Measurements from ENCODE around the gene NKG7.

Gene NKG7

GRCh38 chr19:51338563-51339312 lies 33.7 kb downstream of the NKG7 start:
- H3K4me1 Mint-ChIP-seq = peaks cover 31% of the 10 kb centered on the region
- H3K4me3 Mint-ChIP-seq = peak overlapping the region; percentile 85
- DNase-seq (ENCODE audit: low spot score in 2 of 2) (peak; percentile 86 to 94), ATAC-seq (peak; percentile 81)
- no peaks in the 10 kb centered on the region for H3K9me3 Mint-ChIP-seq
- H3K27ac Mint-ChIP-seq = peak overlapping the region; percentile 30
- peaks cover 12% of the 10 kb centered on the region for H3K36me3 Mint-ChIP-seq

GRCh38 chr19:51337861-51338562 lies 34.4 kb downstream of the NKG7 start:
- Mint-ChIP-seq H3K36me3 (peaks cover 12% of the 10 kb centered on the region), H3K9me3 (no peaks in the 10 kb centered on the region), H3K4me3 (peak overlapping the region; percentile 85), H3K27ac (no peak overlapping the region), H3K4me1 (peaks cover 29% of the 10 kb centered on the region)
- DNase-seq (ENCODE audit: low spot score in 2 of 2) (no peak), ATAC-seq (no peak)

- H3K36me3 Mint-ChIP-seq = peaks cover 9% of the 10 kb centered on the region
- DNase-seq (ENCODE audit: low spot score in 2 of 2) = no peak
- H3K9me3 Mint-ChIP-seq = no peaks in the 10 kb centered on the region
- no peak overlapping the region for H3K4me3 Mint-ChIP-seq
- H3K27ac Mint-ChIP-seq = no peak overlapping the region
- peaks cover 22% of the 10 kb centered on the region for H3K4me1 Mint-ChIP-seq
- no peak for ATAC-seq
Observed at GRCh38 chr19:51337141-51337860, 35.2 kb downstream of the NKG7 start.

- H3K4me3 Mint-ChIP-seq = no peak overlapping the region
- H3K36me3 Mint-ChIP-seq = peaks cover 4% of the 10 kb centered on the region
- DNase-seq (ENCODE audit: low spot score in 2 of 2) = no peak
- no peak for ATAC-seq
- peaks cover 6% of the 10 kb centered on the region for H3K4me1 Mint-ChIP-seq
- no peaks in the 10 kb centered on the region for H3K9me3 Mint-ChIP-seq
- no peak overlapping the region for H3K27ac Mint-ChIP-seq
Observed at GRCh38 chr19:51333836-51334460, 38.5 kb downstream of the NKG7 start.

- H3K9me3 Mint-ChIP-seq = no peaks in the 10 kb centered on the region
- ATAC-seq = no peak
- H3K36me3 Mint-ChIP-seq = no peaks in the 10 kb centered on the region
- peaks cover 7% of the 10 kb centered on the region for H3K4me1 Mint-ChIP-seq
- DNase-seq (ENCODE audit: low spot score in 2 of 2) = no peak
- H3K27ac Mint-ChIP-seq = no peak overlapping the region
- no peak overlapping the region for H3K4me3 Mint-ChIP-seq
Observed at GRCh38 chr19:51331716-51332115, 40.7 kb downstream of the NKG7 start.

- ATAC-seq = no peak
Observed at GRCh38 chr19:51331193-51331592, 41.3 kb downstream of the NKG7 start.

GRCh38 chr19:51330366-51330765 lies 42.1 kb downstream of the NKG7 start:
- DNase-seq (ENCODE audit: low spot score in 2 of 2) = no peak
- peaks cover 14% of the 10 kb centered on the region for H3K4me1 Mint-ChIP-seq
- no peaks in the 10 kb centered on the region for H3K9me3 Mint-ChIP-seq
- ATAC-seq = no peak
- H3K36me3 Mint-ChIP-seq = no peaks in the 10 kb centered on the region
- H3K27ac Mint-ChIP-seq = no peak overlapping the region
- no peak overlapping the region for H3K4me3 Mint-ChIP-seq

More at GRCh38 chr19:51331193-51331592, 41.3 kb downstream of the NKG7 start:
- Mint-ChIP-seq H3K4me1 (peaks cover 7% of the 10 kb centered on the region), H3K27ac (no peak overlapping the region), H3K36me3 (no peaks in the 10 kb centered on the region), H3K9me3 (no peaks in the 10 kb centered on the region), H3K4me3 (no peak overlapping the region)
- no peak for DNase-seq (ENCODE audit: low spot score in 2 of 2)

GRCh38 chr19:51329411-51329810 lies 43.0 kb downstream of the NKG7 start:
- no peak overlapping the region for H3K27ac Mint-ChIP-seq
- no peaks in the 10 kb centered on the region for H3K36me3 Mint-ChIP-seq
- H3K4me1 Mint-ChIP-seq = peaks cover 15% of the 10 kb centered on the region
- ATAC-seq (no peak), DNase-seq (ENCODE audit: low spot score in 2 of 2) (no peak)
- no peaks in the 10 kb centered on the region for H3K9me3 Mint-ChIP-seq
- H3K4me3 Mint-ChIP-seq = no peak overlapping the region

- DNase-seq (ENCODE audit: low spot score in 2 of 2) (peak; percentile 30 to 63), ATAC-seq (peak; percentile 75)
- H3K4me1 Mint-ChIP-seq = peaks cover 15% of the 10 kb centered on the region
- no peak overlapping the region for H3K27ac Mint-ChIP-seq
- no peaks in the 10 kb centered on the region for H3K9me3 Mint-ChIP-seq
- no peaks in the 10 kb centered on the region for H3K36me3 Mint-ChIP-seq
- peak overlapping the region; percentile 63 for H3K4me3 Mint-ChIP-seq
Observed at GRCh38 chr19:51327066-51328001, 45.1 kb downstream of the NKG7 start.

GRCh38 chr19:51326216-51327065 lies 46.0 kb downstream of the NKG7 start:
- peak overlapping the region; percentile 63 for H3K4me3 Mint-ChIP-seq
- ATAC-seq = no peak

GRCh38 chr19:51325161-51325976 lies 47.1 kb downstream of the NKG7 start:
- no peaks in the 10 kb centered on the region for H3K9me3 Mint-ChIP-seq
- H3K36me3 Mint-ChIP-seq = no peaks in the 10 kb centered on the region
- no peak overlapping the region for H3K4me3 Mint-ChIP-seq
- DNase-seq (ENCODE audit: low spot score in 2 of 2) (no peak), ATAC-seq (peak; percentile 50)
- H3K27ac Mint-ChIP-seq = no peak overlapping the region
- H3K4me1 Mint-ChIP-seq = peaks cover 15% of the 10 kb centered on the region

More at GRCh38 chr19:51326216-51327065, 46.0 kb downstream of the NKG7 start:
- no peak overlapping the region for H3K27ac Mint-ChIP-seq
- no peaks in the 10 kb centered on the region for H3K36me3 Mint-ChIP-seq
- peaks cover 15% of the 10 kb centered on the region for H3K4me1 Mint-ChIP-seq
- no peaks in the 10 kb centered on the region for H3K9me3 Mint-ChIP-seq
- DNase-seq (ENCODE audit: low spot score in 2 of 2) = no peak

- Mint-ChIP-seq H3K27ac (no peak overlapping the region), H3K4me3 (no peak overlapping the region), H3K9me3 (no peaks in the 10 kb centered on the region), H3K36me3 (no peaks in the 10 kb centered on the region), H3K4me1 (peaks cover 15% of the 10 kb centered on the region)
- DNase-seq (ENCODE audit: low spot score in 2 of 2) = no peak
- ATAC-seq = no peak
Observed at GRCh38 chr19:51324167-51324481, 48.3 kb downstream of the NKG7 start.

GRCh38 chr19:51323481-51324166 lies 48.8 kb downstream of the NKG7 start:
- Mint-ChIP-seq H3K36me3 (no peaks in the 10 kb centered on the region), H3K4me1 (peaks cover 15% of the 10 kb centered on the region), H3K4me3 (no peak overlapping the region), H3K27ac (peak overlapping the region; percentile 51), H3K9me3 (no peaks in the 10 kb centered on the region)
- DNase-seq (ENCODE audit: low spot score in 2 of 2) (no peak), ATAC-seq (no peak)
